GM21576 (cell line): Measurements from ENCODE around the gene SPACA4.
"Not testable (repeated sequence)": the region's sequence is repeated elsewhere in the genome, so short reads cannot be mapped to it uniquely, and the experiment has no call there.

Experiments used
- ATAC-seq: cut with Tn5 transposase; IDR thresholded peaks from one replicate; pipeline ENCODE4 v1.9.1; 2021; ENCODE audit warnings: mild to moderate bottlenecking, moderate library complexity; ENCODE audit not compliant: unreplicated experiment

SPACA4 gene

DNA sequence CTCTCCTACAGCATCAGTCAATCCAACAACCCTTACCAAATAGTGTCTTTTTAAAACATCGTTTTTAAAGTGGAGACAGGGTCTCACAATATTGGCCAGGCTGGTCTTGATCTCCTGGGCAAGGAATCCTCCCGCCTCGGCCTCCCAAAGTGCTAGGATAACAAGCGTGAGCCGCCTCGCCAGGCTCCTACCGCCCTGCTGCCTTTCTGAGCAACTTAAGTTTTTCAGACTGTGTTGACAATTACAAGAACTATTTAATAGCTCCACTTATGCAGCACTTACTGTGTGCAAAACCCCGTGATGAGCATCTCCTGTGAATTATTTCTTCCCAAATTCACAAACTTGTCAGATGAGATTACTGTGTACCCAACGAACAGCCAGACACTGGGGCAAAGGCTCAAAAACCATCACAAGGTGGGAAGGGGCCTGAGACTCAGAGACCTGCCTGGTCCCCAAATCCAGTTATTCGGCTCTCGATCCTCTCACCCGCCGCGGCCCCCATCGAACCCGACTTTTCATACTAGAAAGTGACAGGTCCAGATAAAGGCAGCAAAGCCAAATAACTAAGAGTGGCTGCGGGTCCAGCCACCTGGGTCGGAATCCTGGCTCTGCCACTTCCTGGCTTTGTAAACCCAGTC lies 11.9 kb downstream of the SPACA4 start:
- ATAC-seq = no peak

DNA sequence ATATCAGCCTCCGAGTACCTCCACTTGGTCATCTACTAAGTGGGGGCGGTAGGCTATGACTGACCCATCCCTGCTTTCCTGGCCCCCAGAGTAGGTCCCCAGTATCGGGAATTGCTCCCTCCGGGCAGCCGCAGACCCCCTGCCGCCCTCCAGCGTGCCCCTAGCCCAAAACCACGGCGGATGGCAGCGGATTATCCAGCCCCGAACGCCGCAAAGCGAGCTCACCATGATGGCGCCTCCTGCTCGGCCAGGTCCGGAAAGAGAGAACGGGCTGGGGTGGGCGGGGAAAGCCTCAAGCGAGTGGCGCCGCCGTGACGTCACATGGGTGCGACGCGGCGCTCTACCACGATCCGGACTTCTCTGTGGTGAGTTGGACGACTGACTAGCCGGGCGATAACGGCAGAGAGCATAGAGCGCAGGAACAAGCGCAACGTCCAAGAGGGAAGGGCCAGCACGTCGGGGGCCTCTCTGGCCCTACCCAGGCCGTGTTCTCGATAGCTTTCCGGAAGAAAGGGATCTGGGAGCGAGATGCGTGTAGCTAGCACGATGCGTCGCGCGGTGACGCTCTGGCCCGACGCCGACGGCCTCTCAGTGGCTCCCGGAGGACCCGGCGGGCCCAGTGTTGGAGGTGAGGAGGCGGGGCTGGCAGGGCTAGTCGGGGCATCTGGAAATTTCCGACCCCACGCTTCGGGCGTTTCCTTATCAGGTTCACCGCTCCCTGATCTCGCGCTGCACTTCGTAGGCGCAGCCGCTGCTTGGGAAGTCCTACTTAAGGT lies 12.6 kb downstream of the SPACA4 start, which contains the start of the genes RPL18 and SPHK2:
TSS of gene RPL18 (minus strand) at position 263 of the 776 bp plus-strand sequence. CDS start at position 228, 35 bp downstream.
TSS of gene SPHK2 (plus strand) at position 591 of the 776 bp plus-strand sequence. CDS start 1,009 bp downstream, outside the sequence.
- peak; percentile 77 for ATAC-seq

DNA sequence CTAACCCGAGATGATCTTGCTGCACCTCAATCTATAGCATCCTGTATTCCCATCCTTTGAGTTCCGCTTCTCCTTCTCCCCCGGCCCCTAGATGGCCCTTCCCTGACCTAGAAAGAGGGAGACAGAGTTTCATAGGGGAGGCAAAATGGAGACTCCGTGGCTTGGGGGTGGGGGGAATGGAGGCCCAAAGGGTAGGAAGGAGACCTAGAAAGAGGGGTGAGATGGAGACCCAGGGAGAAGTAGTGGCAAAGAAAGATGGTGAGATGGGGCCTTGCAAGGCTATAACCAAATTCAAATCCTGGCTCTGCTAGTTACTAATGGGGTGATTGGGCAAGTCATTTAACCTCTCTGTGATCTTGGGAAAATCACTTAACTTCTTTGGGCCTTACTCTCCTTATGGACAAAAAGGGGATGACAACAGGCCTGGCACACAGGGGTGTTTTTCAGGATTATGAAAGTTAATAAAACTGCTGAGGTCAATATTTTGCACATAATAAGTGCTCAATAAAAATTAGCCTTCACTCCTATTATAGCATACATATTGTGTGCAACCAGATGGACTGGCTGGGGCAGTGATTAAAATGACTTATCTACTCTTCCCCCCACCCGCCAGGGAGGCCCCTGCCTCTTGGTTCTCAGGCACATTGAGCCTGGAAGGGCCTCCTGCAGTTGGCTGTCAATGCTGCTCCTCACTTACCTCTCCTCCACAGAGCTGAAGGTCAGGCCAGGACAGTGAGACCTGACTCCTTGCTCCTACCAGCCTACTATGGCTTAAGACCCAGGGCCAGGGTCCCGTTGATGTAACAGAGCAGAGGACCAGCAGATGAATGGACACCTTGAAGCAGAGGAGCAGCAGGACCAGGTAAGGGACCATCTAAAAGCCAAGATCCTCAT lies 13.4 kb downstream of the SPACA4 start:
- no peak for ATAC-seq

DNA sequence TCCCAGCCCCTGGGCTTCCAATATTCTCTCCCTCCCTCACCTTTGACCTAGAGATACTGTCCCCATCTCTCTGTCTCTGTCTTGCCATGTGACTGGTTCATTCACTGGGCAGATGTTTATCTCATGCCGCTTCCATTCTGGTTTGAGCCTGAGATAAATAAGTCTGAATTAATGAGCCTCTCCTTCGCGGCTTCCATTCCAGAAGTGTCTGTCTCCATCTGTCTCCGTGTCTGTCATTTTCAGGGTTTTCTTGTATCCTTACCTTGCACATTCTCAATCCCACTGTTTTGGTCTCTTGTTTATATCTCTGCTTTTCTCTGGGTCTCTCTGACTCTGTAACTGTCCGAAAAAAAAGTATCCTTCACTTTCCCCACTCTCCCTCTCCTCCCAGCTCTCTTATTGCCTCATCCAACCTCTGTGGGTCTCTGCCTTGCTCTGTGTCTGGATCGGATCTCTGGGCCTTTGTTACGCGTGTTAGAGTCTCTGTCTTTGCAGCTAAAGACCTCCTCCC lies 17.1 kb downstream of the SPACA4 start:
- no peak for ATAC-seq

- ATAC-seq = peak; percentile 54
These were observed 17.6 kb downstream of the SPACA4 start for GRCh38 chr19:48624067-48624594.

DNA sequence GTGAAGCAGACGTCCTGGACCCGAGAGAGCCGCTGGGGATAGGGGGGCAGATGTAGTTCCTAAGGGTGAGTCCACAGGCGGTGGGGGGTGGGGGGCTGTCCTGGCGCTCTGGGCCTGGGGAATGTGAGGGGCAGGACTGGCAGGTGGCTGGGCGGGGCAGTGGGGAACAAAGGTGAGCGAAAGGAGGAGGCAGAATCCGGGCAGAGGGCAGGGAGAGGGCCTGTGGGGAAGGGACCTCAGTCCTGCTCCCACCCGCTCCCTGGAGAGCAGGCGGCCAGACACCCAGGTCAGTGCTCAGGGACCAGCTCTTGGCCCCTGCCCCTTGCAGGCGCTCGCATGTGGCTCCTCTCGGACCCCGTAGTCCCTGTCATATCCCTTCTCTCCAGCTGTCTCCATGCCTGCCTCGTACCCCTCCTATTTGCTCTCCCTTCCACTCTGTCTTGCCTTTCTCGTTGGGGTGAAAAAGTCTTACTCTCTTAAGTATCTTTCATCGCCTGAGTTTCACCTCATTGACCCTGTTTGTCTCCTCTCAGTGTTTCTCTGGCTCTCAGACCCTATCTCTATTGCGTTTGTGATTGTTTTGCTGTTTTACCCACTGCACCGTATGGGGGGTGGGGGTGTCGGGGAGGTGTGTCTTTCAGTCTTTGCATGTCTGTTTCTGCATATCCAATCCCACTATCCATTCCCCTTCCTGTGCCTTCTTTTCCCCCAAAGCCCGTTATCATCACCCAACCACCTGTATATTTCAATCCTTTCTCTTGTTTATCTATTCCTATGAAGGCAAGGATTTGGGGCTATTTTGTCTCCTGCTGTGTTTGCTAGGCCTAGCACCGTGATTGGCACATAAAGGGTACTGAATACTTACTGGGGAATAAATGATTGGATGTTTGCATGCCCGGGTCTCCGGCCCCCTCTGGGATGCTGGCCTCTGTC lies 18.5 kb downstream of the SPACA4 start:
- ATAC-seq = no peak

GRCh38 chr19:48625891-48626327 lies 19.4 kb downstream of the SPACA4 start:
- ATAC-seq = no peak

- ATAC-seq = no peak
These were observed 20.8 kb downstream of the SPACA4 start for GRCh38 chr19:48627201-48627864.

- no peak for ATAC-seq
These were observed 21.3 kb downstream of the SPACA4 start for GRCh38 chr19:48627865-48628314.

DNA sequence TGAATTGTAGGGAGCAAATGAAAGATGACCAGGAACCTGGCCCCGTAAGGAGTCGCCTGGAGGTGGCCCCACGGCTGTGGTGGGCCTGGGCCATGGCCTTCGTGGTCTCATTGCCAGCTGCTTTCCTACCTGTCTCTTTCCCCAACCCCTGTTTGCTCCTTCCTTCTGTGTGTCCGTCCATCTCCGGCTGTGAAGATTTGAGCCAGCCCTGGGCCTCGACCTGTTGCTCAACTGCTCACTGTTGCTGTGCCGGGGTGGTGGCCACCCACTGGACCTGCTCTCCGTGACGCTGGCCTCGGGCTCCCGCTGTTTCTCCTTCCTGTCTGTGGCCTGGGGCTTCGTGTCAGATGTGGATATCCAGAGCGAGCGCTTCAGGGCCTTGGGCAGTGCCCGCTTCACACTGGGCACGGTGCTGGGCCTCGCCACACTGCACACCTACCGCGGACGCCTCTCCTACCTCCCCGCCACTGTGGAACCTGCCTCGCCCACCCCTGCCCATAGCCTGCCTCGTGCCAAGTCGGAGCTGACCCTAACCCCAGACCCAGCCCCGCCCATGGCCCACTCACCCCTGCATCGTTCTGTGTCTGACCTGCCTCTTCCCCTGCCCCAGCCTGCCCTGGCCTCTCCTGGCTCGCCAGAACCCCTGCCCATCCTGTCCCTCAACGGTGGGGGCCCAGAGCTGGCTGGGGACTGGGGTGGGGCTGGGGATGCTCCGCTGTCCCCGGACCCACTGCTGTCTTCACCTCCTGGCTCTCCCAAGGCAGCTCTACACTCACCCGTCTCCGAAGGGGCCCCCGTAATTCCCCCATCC lies 22.1 kb downstream of the SPACA4 start:
- no peak for ATAC-seq

- no peak for ATAC-seq
These were observed 22.7 kb downstream of the SPACA4 start for GRCh38 chr19:48629297-48629598.

GRCh38 chr19:48629599-48630295 lies 23.2 kb downstream of the SPACA4 start:
- no peak for ATAC-seq

DNA sequence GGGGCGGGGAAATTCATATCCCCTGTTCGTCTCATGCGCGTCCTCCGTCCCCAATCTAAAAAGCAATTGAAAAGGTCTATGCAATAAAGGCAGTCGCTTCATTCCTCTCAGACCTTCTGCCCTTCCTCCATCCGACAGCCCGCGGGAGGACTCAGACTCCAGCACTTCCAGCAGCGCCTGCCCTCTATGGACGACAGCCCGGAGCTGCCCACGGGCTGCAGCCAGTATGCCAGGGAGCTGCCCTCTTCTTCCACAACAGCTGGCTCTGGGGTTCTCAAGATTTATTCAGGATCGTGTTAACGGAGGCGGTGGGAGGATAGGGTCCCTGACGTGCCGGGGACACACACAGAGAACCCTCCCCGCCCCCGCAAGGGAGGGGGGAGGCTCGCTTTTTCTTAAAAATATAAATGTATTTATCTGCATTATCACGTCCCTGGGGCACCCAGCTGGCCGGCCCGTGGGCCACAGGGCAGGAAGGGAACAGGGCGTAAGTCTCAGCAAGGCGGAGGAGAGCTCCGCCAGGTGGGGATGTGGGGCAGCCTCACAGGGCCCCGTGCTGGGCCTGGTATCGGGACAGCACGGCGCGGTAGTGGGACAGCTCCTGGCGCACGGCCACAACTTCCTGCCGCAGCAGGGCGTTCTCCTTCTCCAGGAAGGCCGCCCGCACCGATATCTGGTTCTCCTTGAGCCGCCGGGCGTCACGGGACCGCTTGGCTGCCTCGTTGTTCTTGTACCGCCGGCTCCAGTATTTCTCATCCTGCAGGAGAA lies 23.9 kb downstream of the SPACA4 start:
- no peak for ATAC-seq

DNA sequence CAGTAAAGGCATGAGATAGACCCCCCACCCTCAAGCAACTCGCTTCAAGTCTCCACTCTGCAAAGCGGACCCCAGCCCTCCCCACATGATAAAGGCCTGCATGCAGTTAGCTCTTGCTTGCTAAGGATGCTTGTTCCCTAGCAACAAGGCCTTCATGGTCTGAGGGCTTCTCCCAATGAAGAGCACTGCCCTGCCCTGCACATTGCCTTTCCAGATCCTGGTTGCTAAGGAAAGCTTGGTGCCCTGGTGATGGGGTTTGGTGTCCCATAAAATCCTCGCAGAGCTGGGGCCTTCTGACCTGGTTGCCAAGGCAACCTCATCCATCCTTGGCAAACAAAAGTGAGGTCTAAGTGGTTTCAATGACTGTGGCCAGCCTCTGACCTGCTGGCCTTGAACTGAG lies 24.7 kb downstream of the SPACA4 start:
- ATAC-seq = no peak

DNA sequence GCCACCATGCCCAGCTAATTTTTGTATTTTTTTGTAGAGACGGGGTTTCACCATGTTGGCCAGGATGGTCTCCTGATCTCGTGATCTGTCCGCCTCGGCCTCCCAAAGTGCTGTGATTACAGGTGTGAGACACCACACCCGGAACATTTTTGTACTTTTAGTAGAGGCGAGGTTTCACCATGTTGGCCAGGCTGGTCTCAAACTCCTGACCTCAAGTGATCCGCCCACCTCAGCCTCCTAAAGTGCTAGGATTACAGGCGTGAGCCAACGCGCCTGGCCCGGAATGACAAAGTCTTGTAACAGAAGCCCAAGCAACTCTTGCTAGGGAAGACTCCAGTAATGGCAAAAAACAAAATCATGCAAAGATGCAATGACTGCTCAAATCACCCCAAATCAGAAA lies 25.7 kb downstream of the SPACA4 start:
- ATAC-seq = not testable (repeated sequence)

DNA sequence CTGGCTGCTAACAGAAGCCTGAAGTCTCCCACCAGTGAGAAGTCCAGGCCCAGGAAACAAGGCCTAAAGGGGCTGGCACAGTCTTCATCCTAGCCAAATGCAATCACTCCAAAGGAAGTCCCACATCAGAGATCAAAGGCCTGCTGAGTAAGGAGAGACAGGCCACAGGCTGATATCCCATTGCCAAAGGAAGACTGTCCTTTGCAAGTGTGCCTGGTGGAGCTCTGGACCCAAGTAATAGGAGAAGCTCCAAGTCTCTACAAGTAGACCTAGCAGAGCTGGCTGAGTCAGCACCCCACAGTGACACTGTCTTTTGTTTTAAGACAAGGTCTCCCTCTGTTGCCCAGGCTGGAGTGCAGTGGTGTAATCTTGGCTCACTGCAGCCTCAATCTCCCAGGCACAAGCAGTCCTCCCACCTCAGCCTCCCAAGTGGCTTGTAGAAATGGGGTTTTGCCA lies 26.2 kb downstream of the SPACA4 start:
- ATAC-seq = no peak
